Stimulated activated CD4-positive, alpha-beta T cell treated with anti-CD3 and anti-CD28 coated beads, Interleukin-4, amount 100 ng/mL, for 1 hour (primary cell): ENCODE data around the gene PEX1.
A peak's percentile ranks its signal among the peaks of the same experiment; 100 is the strongest.
"Not testable (repeated sequence)": the region's sequence is repeated elsewhere in the genome, so short reads cannot be mapped to it uniquely, and the experiment has no call there.

Source experiments
- DNase-seq: peaks from one replicate; pipeline ENCODE4 v3.0.0-alpha.2; 2020

PEX1 gene

DNA sequence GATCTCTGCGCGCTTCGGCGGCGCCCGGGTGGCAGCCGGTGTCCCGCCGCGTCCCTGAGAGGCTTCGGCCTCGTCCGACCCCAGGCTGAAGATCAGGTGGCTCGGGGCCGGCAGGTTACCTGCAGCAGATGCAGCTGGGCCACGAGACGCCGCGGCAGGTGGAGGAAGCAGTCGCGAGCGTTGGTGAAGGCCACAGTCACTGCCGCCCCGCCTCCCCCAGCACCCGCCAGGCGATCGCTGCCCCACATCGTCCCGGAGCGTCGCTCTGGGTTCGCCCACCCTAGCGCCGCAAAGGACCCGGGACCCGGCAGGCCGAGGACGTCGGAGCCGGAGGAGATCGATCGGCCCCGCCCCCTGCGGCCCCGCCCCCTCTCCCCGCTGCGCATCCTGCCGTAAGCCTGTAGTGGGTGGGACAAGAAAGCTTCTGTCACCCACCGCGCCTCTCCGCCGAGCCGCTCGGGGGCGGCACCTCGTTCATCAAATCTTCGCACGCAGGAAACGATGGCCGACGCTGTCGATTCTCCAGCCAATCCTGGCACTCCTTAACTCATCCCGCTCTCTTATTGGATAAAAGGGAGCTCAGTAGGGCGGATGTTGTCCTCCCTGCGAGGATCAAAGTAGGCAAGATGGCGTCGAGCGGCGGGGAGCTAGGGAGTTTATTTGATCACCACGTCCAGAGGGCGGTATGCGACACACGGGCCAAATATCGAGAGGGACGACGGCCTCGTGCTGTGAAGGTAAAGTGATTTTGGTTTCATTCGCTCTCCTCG lies at the start of gene PEX1, which contains the start of gene RBM48:
Gene PEX1, minus strand, starts transcription at position 333 of the 770 bp plus-strand sequence. Its CDS starts 85 bp downstream, at position 248.
Gene RBM48, plus strand, starts transcription at position 608 of the 770 bp plus-strand sequence. Its CDS starts 19 bp downstream, at position 627.
- peak; percentile 93 for DNase-seq

GRCh38 chr7:92576296-92576695 lies 48.0 kb upstream of the PEX1 start:
- no peak for DNase-seq

DNA sequence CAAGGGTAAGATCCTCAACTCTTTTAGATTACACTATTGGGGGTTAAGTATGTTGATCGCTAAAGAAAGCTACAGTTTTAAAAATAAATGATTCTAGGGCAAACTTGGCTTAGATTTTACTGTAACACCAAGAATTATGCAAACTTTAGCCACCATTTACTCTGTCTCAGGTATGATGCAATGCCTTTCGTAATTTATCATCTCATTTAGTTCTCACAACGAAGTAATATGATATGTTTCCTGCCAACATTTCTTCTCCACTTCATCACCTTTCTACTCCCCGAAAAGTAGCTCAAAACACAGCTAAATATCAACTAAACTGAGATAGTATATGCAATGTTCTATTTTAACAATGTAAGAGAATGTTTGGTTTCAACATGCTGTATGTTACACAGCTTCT lies 40.8 kb upstream of the PEX1 start:
- no peak for DNase-seq

GRCh38 chr7:92567460-92567859 lies 39.1 kb upstream of the PEX1 start:
- DNase-seq, result no peak

GRCh38 chr7:92563345-92563744 lies 35.0 kb upstream of the PEX1 start:
- no peak for DNase-seq

DNA sequence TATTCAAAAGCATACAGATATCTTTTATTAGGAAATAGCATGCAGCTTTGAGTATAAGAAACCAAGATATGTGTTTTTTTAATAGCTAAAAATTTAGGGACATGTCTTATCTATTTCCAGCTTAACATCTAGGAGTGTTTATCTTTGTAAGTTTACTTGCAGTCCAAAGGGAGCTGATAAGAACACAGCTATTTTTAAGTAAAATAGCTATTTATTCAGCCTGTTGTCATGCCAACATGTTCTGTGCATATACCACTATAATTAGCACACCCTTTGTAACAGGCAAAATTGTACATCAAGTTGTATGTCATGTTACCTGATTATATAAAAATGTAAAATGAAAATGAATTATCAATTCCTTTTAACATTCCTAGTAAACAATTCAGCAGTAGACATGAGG lies 32.3 kb upstream of the PEX1 start:
- no peak for DNase-seq

GRCh38 chr7:92557808-92558362 lies 29.6 kb upstream of the PEX1 start:
- no peak for DNase-seq

DNA sequence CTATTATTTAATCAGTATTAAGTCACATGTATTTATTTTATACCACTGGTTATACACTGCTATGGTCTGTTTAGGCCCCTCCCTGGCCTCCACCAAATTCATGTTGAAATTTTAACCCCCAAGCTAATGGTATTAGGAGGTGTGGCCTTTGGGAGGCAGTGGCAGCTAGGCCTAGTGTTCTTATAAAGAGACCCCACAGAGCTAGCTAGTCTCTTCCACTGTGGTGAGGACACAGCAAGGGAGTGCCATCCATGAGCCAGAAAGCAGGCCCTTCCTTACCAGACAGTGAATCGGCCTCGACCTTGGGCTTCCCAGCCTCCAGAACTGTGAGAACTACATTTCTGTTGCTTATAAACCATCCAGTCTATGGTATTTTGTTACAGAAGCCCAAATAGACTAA lies 28.9 kb upstream of the PEX1 start:
- DNase-seq, result no peak

- no peak for DNase-seq
Observed at GRCh38 chr7:92550194-92550593, 21.9 kb upstream of the PEX1 start.

DNA sequence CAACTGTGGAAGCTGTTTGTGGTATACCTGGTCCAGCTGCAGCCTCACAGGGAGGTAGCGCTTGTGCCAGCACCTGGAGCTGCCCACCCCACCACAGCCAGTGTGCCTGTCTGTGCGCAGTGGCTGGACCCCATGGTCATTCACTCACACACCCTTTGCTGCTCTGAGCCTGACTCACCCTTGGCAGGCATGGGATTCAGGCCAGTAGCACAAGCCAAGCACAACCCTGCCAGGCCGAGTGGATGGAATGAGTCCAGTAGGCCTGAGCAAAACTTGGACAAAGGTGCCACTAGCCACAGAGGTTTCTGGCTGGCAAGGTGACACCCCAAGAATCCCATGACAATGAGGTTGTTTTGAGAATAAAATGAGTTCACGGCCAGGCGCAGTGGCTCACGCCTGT lies 19.3 kb upstream of the PEX1 start:
- DNase-seq, result no peak

- no peak for DNase-seq
Observed at GRCh38 chr7:92546856-92547497, 18.7 kb upstream of the PEX1 start.

GRCh38 chr7:92545116-92545515 lies 16.8 kb upstream of the PEX1 start:
- DNase-seq, result not testable (repeated sequence)

GRCh38 chr7:92543542-92543941 lies 15.2 kb upstream of the PEX1 start:
- DNase-seq, result not testable (repeated sequence)

- DNase-seq, result no peak
Observed at GRCh38 chr7:92534572-92534971, 6.3 kb upstream of the PEX1 start.

DNA sequence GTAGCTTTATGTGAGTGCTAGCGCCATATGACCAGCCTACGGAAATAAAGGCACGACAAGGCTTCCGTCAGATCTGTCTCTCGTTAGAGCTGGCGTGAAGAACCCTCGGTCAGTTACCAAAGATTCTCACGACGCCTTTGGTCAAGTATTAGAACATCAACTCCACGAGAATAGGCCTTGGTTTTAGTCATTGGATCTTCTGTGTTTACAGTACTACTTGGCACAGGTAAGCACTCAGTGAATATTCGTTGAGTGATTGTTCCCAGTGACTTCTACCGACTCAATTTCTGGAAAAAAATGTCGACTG lies 591 bp upstream of the PEX1 start:
- no peak for DNase-seq

DNA sequence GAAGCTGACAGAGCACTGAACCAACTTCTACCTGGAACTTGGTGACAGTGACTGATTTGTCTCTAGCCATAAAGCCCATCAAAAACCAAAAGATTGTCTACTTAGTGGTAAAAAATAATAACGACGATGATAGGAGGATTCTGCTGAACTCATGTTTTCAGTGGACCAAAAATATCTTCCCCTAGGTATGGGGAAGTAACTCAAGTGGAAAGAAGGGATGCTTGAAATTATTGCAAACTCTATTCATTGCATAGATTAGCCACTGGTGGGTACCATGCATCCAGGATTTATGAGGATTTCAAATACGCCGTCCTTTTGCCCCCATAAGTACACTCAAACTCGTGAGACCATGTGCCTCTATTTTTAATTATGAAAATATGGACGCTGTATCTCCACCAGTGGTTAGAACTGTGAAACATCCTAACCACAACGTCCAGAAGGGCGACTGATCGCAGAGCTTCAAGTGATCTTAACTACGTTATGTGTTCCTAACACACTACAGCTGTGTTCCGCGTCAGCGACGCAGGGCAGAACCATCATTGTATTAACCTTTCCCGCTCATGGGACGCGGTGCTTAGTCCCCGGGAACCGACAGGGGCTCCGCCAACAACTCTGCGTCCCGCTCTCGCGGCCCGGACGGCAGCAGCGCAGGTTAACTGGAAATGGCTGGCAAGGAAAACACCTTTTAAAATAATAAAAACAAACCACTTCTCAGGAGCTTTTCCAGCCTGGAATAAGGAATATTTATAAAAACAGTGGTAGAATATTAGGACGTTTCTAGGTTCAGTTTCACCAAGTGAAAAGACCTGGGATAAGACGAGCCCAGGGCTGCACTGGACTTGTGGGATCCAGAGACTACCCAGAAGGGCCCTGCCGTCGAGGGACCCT lies 776 bp downstream of the PEX1 start:
- DNase-seq, result peak; percentile 52

- no peak for DNase-seq
Observed at GRCh38 chr7:92523110-92523509, 5.2 kb downstream of the PEX1 start.

DNA sequence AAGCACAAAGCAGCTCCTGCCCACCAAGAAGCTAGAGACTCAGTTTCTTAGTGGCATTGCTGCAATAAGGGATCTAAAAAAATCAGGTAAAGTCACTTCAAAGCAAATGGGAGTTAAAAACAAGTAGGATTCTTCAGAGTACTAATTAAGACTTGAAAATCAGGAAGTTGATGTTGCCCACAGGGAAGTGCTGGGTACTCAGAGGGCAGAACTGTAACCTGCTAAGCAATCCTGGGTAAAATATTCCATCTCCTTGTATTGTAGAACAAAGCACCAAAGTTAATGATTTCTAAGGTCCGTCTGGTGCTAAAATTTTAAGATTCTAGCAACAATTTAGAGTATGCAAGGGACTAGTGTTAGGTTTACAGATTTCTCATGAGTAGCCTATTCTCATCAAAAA lies 8.3 kb downstream of the PEX1 start:
- no peak for DNase-seq

- DNase-seq, result no peak
Observed at GRCh38 chr7:92517631-92518030, 10.7 kb downstream of the PEX1 start.

GRCh38 chr7:92513167-92513902 lies 15.0 kb downstream of the PEX1 start:
- DNase-seq, result no peak

DNA sequence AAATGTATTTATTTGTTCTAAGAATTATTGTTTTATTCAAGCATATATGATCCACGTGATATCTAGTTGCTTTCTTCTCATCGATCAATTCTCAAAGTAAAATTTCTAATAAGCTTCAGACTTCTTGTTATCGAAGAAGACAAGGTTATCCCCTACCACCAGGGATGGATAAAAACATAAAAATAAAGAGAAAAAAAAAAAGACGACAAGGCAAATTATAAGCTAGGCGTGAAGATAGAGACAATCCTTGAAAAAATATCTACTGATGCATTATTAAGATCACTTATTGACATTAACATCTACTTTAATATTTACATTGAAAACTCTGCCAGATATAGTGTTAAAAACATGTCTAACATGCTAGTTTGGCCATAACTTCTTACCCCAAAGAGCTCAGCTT lies 19.4 kb downstream of the PEX1 start:
- no peak for DNase-seq

DNA sequence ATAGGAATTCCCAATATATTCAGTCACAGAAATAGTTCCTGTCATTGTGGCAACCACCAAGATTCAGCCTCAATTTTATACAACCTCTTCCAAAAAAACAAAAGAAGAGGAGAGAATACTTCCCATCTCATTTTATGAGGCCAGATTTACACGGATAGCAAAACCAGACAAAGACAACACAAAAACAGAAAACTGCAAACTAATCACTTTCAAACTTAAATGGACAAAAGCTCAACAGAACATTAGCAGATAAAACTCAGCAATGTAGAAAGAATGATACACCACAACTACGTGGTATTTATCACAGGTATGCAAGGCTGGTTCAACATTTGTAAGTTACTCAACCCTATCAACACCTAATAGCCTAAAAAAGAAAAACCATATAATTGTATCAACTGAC lies 22.0 kb downstream of the PEX1 start:
- no peak for DNase-seq

- no peak for DNase-seq
Observed at GRCh38 chr7:92504563-92504962, 23.8 kb downstream of the PEX1 start.
